Measurements from ENCODE around the gene EXO1. TPM values are rescaled to one million over a fixed set of nuclear protein-coding genes. Genes with fewer than 3 reads are reported as not detected.

EXO1 gene
- total and polyA plus RNA-seq, 9 of the 15 experiments (the other 6 are each of a cell fraction or from before 2014, with no cell fraction given), result 36.0 to 125 (median 83.9) TPM

DNA sequence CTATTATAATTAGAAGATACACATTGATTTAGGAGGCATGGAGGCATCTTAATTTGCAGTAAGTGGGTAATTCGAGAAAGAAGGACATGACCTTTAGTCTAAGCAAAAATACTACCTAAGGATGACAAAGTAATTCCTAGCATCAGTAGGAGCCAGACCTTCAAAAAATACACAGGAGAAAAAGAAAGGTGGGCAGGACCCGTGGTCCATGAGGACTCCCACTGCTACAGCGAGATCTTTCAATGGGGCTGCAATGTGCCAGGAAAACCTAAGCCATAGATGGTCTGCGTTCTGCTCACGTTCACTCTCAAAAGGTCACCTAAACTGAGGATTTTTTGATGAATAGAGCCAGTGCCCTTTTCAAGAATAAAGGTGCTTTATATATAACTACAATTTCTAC lies 10.6 kb upstream of the EXO1 start:
- WGBS (ENCODE audit: insufficient coverage, low coverage, missing lambda C conversion rate), result 73% methylated on average over 5 of the region's 5 CpGs

More for the DNA sequence above, 10.6 kb upstream of the EXO1 start:
- no peaks in the 10 kb centered on the region for H3K9me1 ChIP-seq (ENCODE audit: control insufficient read depth, insufficient read depth, low read length)
- H3K27me3 ChIP-seq (ENCODE audit: control insufficient read depth in 2 of 2, insufficient read depth in 2 of 2, low read length in 2 of 2), result no peaks in the 10 kb centered on the region
- in situ Hi-C loops (cut with MboI) (loop anchor here (10.0 kb wide), 1 partner anchor 313 kb away; no protein-coding TSS in a partner anchor), intact Hi-C loops (cut with micrococcal nuclease) (loop anchor here (10.0 kb wide), 1 partner anchor 953 kb away; no protein-coding TSS in a partner anchor)
- no peak overlapping the region for H3K4me2 ChIP-seq (ENCODE audit: insufficient read depth, low read length)
- no peak for ATAC-seq
- H3K27ac ChIP-seq (ENCODE audit: extremely low read depth, low read depth, low read length), result no peak overlapping the region
- no peak overlapping the region for H3K9ac ChIP-seq (ENCODE audit: insufficient read depth in 1 of 2, low read depth in 2 of 2, low read length in 2 of 2)
- H3K79me2 ChIP-seq (ENCODE audit: control insufficient read depth, insufficient read depth, low read length), result no peaks in the 10 kb centered on the region
- no peaks in the 10 kb centered on the region for H3K9me3 ChIP-seq (replicated peaks; ENCODE audit: control insufficient read depth, insufficient read depth, low read depth, low read length)
- DNase-seq (ENCODE audit: extremely low read depth in 1 of 4, low spot score in 3 of 4), result no peak
- TF ChIP-seq TFAM (CRISPR knock-in tag; conservative IDR thresholded peaks at IDR 0.05), result no peak
- TF ChIP-seq, protein P1, sequence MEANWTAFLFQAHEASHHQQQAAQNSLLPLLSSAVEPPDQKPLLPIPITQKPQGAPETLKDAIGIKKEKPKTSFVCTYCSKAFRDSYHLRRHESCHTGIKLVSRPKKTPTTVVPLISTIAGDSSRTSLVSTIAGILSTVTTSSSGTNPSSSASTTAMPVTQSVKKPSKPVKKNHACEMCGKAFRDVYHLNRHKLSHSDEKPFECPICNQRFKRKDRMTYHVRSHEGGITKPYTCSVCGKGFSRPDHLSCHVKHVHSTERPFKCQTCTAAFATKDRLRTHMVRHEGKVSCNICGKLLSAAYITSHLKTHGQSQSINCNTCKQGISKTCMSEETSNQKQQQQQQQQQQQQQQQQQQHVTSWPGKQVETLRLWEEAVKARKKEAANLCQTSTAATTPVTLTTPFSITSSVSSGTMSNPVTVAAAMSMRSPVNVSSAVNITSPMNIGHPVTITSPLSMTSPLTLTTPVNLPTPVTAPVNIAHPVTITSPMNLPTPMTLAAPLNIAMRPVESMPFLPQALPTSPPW (CRISPR knock-in tag; IDR thresholded peaks at IDR 0.05), result no peak
- no peak for TF ChIP-seq ZBTB17 (CRISPR knock-in tag; IDR thresholded peaks at IDR 0.05)
- TF ChIP-seq FOXJ3 (CRISPR knock-in tag; IDR thresholded peaks at IDR 0.05), result no peak
- no peak for TF ChIP-seq DNMT1 (IDR thresholded peaks at IDR 0.05)
- TF ChIP-seq NFIX (CRISPR knock-in tag; IDR thresholded peaks at IDR 0.05; ENCODE audit: low read depth), result no peak
- TF ChIP-seq ARHGAP35 (IDR thresholded peaks at IDR 0.05; ENCODE audit: partially characterized antibody), result no peak
- no peak for TF ChIP-seq PYGO2 (tag; IDR thresholded peaks at IDR 0.05)
- TF ChIP-seq ATF7 (IDR thresholded peaks at IDR 0.05), result no peak
- TF ChIP-seq RCOR1 (IDR thresholded peaks at IDR 0.05; ENCODE audit: borderline replicate concordance in 1 of 2, low read depth in 2 of 2, low read length in 2 of 2), result no peak
- BruUV-seq (replicated peaks), result no TSS peak
- H3K4me3 ChIP-seq, result no peak overlapping the region
- ChIA-PET CTCF (ENCODE audit: low intra/inter-chr PET ratio) (no interaction called here), POLR2A (interaction anchor here (1.0 kb wide), 1 partner anchor 10 kb away, joined by 3 read pairs; no protein-coding TSS in a partner anchor)
- no peaks in the 10 kb centered on the region for H3K36me3 ChIP-seq (ENCODE audit: control insufficient read depth, insufficient read depth, low read length)
- H2AFZ ChIP-seq (ENCODE audit: low read depth, low read length), result no peak overlapping the region
- peaks cover 4 to 17% of the 10 kb centered on the region in 2 experiments; a peak in 3 of 5 replicates for H3K4me1 ChIP-seq (replicated peaks in 1 of 2; ENCODE audit: control insufficient read depth in 2 of 2, insufficient read depth in 2 of 2, low read length in 2 of 2)
- H4K20me1 ChIP-seq (replicated peaks; ENCODE audit: control insufficient read depth, insufficient read depth, low read length), result no peaks in the 10 kb centered on the region
- FAIRE-seq, result no peak
